Suprapubic skin (tissue), 3 donors: ENCODE results near the gene LINC01488.

Experiments used
- CTCF ChIP-seq, 2 donors: fragments of 200-600 bp in 1 of 2; fragments of 450-650 bp in 1 of 2; sonication (generic) in 1 of 2; IDR thresholded peaks; one replicate each; pipeline ENCODE4 v1.5.1; 2016 to 2019; ENCODE audit warnings: antibody characterized with exemption in 2 of 2, mild to moderate bottlenecking in 1 of 2, moderate library complexity in 1 of 2
- POLR2AphosphoS5 ChIP-seq, 3 donors: sonication (generic); formaldehyde crosslinking; IDR thresholded peaks; one replicate each; pipeline ENCODE4 v1.6.1; 2017; ENCODE audit warnings: antibody characterized with exemption in 3 of 3

- TF ChIP-seq POLR2AphosphoS5 (IDR thresholded peaks at IDR 0.05) (no peak), CTCF (IDR thresholded peaks at IDR 0.05) (no peak)
Measured at GRCh38 chr11:69443968-69444364, 37.5 kb upstream of the LINC01488 start.
